GM19193 (cell line): Measurements from ENCODE around the gene CHPT1.
A peak's percentile ranks its signal among the peaks of the same experiment; 100 is the strongest.

Experiments used
- POLR2A ChIP-seq: IDR thresholded peaks from 4 replicates; pipeline ENCODE4 v1.6.1; 2011; ENCODE audit not compliant: insufficient read depth, insufficient read length; ENCODE audit errors: extremely low read depth

CHPT1 gene

DNA sequence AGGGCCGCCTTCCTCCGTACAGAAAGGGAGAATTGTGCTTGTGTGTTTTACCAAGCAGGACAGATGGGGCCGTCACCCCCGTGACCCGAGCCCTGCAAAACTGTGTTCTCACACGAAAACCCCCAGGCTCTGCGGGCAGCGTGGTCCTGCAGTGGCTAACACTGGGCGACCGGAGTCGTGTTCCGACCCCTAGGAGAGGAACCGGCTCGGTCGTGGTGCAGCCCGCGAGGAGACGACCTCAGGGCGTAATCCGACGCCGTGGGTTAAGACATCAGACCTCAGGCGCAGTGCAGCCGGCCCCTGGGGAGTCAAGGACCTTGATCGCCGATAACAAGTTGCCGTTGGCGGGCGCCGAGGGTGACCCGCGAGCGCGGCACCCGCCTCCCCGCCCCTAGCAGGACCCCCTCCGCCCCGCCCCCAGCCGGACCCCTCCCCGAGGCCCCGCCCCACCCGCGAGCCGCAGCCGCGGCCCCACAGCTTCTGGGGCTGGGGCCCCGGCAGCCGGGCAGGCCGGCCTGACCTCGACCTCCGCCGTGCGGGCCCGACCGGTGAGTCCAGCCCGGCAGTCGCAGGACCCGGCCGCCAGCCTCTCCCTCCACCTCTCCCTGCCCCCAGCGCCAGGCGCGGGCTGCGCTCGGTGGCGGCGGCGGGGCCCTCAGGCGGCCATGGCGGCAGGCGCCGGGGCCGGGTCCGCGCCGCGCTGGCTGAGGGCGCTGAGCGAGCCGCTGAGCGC lies at the start of gene CHPT1:
CHPT1 (plus strand) TSS at position 444 of the 733 bp plus-strand sequence; CDS start at position 666, 222 bp downstream.
- TF ChIP-seq POLR2A = peak; percentile 67

DNA sequence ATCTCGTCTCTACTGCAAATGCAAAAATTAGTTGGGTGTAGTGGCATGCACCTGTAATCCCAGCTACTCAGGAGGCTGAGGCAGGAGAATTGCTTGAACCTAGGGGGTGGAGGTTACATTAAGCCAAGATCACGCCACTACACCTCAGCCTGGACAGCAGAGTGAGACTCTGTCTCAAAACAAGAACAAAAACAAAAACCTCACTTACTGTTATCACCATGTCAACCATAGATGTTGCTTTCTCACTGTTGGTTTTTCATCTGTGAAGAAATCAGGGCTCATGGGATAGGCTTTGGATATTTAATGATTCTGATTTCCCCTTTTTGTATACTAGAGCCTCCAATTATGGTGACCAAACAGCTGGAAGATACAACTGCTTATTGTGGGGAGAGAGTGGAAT lies 49.7 kb upstream of the CHPT1 start:
- TF ChIP-seq POLR2A = no peak

GRCh38 chr12:101648195-101648594 lies 49.2 kb upstream of the CHPT1 start:
- no peak for TF ChIP-seq POLR2A

GRCh38 chr12:101650346-101651117 lies 46.9 kb upstream of the CHPT1 start:
- no peak for TF ChIP-seq POLR2A

DNA sequence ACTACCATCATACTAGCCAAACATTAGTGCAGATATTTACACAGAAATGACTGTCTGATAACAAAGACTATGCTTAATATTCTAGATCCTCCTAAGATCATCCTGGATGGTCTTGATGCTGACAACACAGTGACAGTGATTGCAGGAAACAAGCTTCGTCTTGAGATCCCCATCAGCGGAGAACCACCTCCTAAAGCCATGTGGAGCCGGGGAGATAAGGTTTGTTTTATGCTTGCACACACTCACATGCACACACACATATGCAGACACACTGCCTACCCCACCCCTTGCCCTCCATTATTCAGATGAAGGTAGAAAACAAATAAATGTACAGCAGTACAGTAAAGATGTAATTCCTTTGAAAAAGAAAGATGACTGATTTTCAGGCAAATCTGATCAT lies 44.4 kb upstream of the CHPT1 start:
- no peak for TF ChIP-seq POLR2A

GRCh38 chr12:101653503-101653902 lies 43.9 kb upstream of the CHPT1 start:
- TF ChIP-seq POLR2A = no peak

DNA sequence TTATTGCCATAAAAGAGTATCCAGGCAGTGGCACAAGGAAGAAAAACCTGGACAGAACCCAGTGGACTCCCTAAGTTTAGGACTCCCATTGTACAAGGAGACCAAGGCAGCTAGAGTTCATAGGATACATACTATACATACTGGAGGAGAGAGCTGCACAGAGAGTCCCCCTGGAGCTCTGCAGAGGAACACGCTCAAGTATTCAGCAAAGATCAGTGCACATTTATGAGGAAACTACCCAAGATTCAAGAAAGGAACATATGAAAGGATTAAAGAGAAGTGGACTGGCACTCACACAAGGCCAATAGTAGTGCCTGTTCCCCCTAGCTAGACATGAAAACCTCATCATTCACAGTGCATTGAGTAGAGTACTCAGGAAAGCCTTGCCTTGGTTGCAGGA lies 43.0 kb upstream of the CHPT1 start:
- no peak for TF ChIP-seq POLR2A

DNA sequence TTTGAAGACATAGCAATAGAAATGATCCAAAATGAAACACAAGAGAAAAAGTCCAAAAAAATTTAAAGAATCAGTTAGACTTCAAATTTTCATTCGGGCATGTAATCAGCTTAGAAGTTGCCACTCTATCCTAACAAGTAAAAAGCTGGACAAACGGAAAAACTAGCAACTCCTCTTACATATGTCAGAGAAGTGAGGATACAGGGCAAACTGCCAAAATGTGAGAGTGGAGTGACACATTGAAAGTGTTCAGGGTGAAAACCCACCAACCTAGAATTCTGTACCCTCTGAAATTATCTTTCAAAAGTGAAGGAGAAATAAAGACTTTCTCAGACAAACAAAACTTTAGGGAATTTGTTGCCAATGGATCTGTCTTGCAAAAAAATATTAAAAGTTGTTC lies 42.0 kb upstream of the CHPT1 start:
- TF ChIP-seq POLR2A = no peak

DNA sequence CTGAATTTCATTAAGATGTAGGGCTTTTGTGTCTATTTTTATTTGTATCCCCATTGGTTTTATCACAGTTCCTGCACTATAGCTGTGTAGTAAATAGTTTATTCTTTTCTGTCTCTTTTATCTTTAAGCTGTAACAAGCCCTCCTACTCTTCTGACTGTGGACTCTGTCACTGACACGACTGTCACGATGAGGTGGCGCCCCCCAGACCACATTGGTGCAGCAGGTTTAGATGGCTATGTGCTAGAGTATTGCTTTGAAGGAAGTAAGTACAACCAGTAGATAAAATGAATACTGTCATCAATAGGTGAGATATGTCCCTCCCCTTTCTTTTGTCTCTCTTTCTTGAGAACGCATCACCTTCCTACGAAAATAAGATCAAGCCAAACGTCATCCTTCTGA lies 34.1 kb upstream of the CHPT1 start:
- TF ChIP-seq POLR2A = no peak

- no peak for TF ChIP-seq POLR2A
These were observed 32.4 kb upstream of the CHPT1 start for GRCh38 chr12:101664992-101665391.

- TF ChIP-seq POLR2A = no peak
These were observed 31.2 kb upstream of the CHPT1 start for GRCh38 chr12:101666052-101666728.

DNA sequence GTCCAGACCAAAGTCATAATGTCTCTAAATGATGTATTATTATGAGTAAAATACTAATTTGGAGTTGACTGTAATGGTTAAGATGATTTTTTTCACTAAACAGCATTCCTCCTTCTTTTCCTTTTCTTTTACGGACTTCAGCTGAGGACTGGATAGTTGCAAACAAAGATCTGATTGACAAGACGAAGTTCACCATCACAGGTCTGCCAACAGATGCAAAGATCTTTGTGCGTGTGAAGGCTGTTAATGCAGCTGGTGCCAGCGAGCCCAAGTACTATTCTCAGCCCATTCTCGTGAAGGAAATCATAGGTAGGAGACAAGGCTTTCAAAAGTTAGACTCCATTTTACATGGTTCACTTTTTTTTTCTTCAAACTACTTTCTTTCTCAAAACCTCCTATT lies 29.8 kb upstream of the CHPT1 start:
- TF ChIP-seq POLR2A = no peak

GRCh38 chr12:101670007-101670671 lies 27.3 kb upstream of the CHPT1 start:
- no peak for TF ChIP-seq POLR2A

DNA sequence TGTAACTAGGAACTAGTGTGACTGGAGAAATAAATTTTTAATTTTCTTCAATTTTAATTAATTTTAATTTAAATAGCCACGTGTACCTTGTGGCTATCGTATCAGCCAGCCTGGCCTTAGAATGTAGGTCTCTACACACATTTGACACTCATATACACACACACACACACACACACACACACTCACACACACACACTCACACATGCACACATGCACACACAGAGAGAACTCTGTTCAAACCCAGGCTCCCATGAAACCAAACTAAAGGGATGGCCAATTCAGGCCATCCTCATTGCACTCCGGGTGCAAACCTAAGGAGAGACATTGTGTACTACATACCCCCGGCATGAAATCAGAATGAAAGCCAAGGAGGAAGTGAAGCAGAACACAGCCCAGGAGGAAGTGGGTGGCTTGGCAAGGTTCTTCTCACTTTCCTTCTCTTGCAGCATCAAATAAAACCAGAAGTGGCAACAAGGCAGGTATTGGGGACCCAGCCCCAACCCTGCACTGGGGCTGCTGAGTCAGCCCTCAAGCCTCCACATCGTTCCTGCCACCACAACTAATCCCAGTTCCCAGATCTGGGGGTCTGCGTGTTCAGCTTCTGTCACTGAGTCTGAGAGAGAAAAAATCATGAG lies 26.2 kb upstream of the CHPT1 start:
- TF ChIP-seq POLR2A = no peak

GRCh38 chr12:101671833-101672232 lies 25.6 kb upstream of the CHPT1 start:
- TF ChIP-seq POLR2A = no peak
